Keratinocyte (primary cell): ENCODE data around the gene SLPI. TPM values are rescaled to one million over a fixed set of nuclear protein-coding genes. Genes with fewer than 3 reads are reported as not detected.

Experiments used
- DNase-seq: peaks from one replicate; pipeline ENCODE4 v3.0.0-alpha.2; 2011; ENCODE audit warnings: low read depth, missing footprints, low spot score
- FAIRE-seq: peaks from 2 replicates; lab custom pipeline; 2011; peaks lifted over from hg19 to GRCh38; lab: Jason Lieb, UNC
- H2AFZ ChIP-seq: 2 replicates; pipeline ENCODE4 v1.6.0; 2012; ENCODE audit warnings: low read length, control low read depth, inconsistent platforms; ENCODE audit not compliant: control insufficient read depth
- H3K27ac ChIP-seq: 2 replicates; pipeline ENCODE4 v1.5.1; 2011; ENCODE audit warnings: low read length; ENCODE audit not compliant: control insufficient read depth, insufficient read depth
- H3K27me3 ChIP-seq: 3 replicates; pipeline ENCODE4 v1.6.0; 2011; ENCODE audit warnings: low read length; ENCODE audit not compliant: control insufficient read depth, insufficient read depth; ENCODE audit errors: extremely low read depth
- H3K36me3 ChIP-seq, 2 experiments: 2 replicates in 1 of 2; 3 replicates in 1 of 2; pipeline ENCODE4 v1.5.1; 2011; ENCODE audit warnings: low read length in 2 of 2, mild to moderate bottlenecking in 1 of 2; ENCODE audit not compliant: control insufficient read depth in 2 of 2, insufficient read depth in 2 of 2; ENCODE audit errors: extremely low read depth in 1 of 2
- H3K4me1 ChIP-seq: 3 replicates; pipeline ENCODE4 v1.5.1; 2011; ENCODE audit warnings: low read length; ENCODE audit not compliant: control insufficient read depth, insufficient read depth; ENCODE audit errors: extremely low read depth
- H3K4me2 ChIP-seq: 3 replicates; pipeline ENCODE4 v1.6.0; 2011; ENCODE audit warnings: low read depth, low read length; ENCODE audit not compliant: control insufficient read depth, insufficient read depth; ENCODE audit errors: extremely low read depth
- H3K4me3 ChIP-seq, 3 experiments: fragments of 200-600 bp in 1 of 3; sonication (generic) in 1 of 3; 2 replicates in 2 of 3; 3 replicates in 1 of 3; pipeline ENCODE4 v1.5.1; 2011 to 2016; ENCODE audit warnings: low read length in 3 of 3, mild to moderate bottlenecking in 3 of 3, control low read depth in 2 of 3, inconsistent platforms in 1 of 3, low read depth in 1 of 3, mixed read lengths in 1 of 3, mixed run types in 1 of 3, moderate library complexity in 1 of 3; ENCODE audit not compliant: control insufficient read depth in 2 of 3, insufficient read depth in 2 of 3; ENCODE audit errors: extremely low read depth in 1 of 3
- H3K79me2 ChIP-seq: 2 replicates; pipeline ENCODE4 v1.6.0; 2012; ENCODE audit warnings: low read length; ENCODE audit not compliant: control insufficient read depth, insufficient read depth
- H3K9ac ChIP-seq: 3 replicates; pipeline ENCODE4 v1.6.0; 2011; ENCODE audit warnings: low read length; ENCODE audit not compliant: control insufficient read depth, insufficient read depth; ENCODE audit errors: extremely low read depth
- H3K9me1 ChIP-seq: 3 replicates; pipeline ENCODE4 v1.6.0; 2011; ENCODE audit warnings: low read length; ENCODE audit not compliant: control insufficient read depth, insufficient read depth; ENCODE audit errors: extremely low read depth
- H3K9me3 ChIP-seq: 2 replicates; pipeline ENCODE4 v1.5.1; 2012; ENCODE audit warnings: low read depth, low read length; ENCODE audit not compliant: control insufficient read depth
- H4K20me1 ChIP-seq: 3 replicates; pipeline ENCODE4 v1.6.0; 2011; ENCODE audit warnings: low read length; ENCODE audit not compliant: control insufficient read depth, insufficient read depth; ENCODE audit errors: extremely low read depth
- EZH2 ChIP-seq: IDR thresholded peaks from one replicate; pipeline ENCODE4 v1.6.1; 2012; ENCODE audit warnings: inconsistent platforms, mild to moderate bottlenecking, low read length, moderate library complexity
- dilution Hi-C: fragments of 300-500 bp; cut with MboI; formaldehyde crosslinking; loops from one replicate; pipeline ENCODE4 v1.7.0; 2020; ENCODE audit warnings: low sequenced_read_pairs; ENCODE audit not compliant: extremely low pct_ligation_motif_present
- polyA plus RNA-seq, 5 experiments: library from polyadenylated mRNA; depleted of rRNA in 3 of 5; stranded (reverse) in 3 of 5; stranded (forward) in 1 of 5; unstranded in 1 of 5; fragments of >200 nt; gene quantifications; 1 replicate in 1 of 5; 2 replicates in 3 of 5; 3 replicates in 1 of 5; pipeline versions ENCODE4 v1.2.1 to v1.2.3, GENCODE V29; 2011 to 2012; ENCODE audit warnings: missing spikeins in 2 of 5, low read depth in 1 of 5, low replicate concordance in 1 of 5
- TF ChIP-seq, protein P1 (sequence below), 3 experiments: IDR thresholded peaks in 1 of 3; conservative IDR thresholded peaks in 1 of 3; optimal IDR thresholded peaks in 1 of 3; 2 replicates in 2 of 3; 3 replicates in 1 of 3; pipeline versions ENCODE3 to v1.5.1; 2011; ENCODE audit warnings: low read length in 3 of 3, mild to moderate bottlenecking in 3 of 3, moderate library complexity in 2 of 3, control low read depth in 1 of 3, inconsistent platforms in 1 of 3; ENCODE audit not compliant: insufficient read depth in 2 of 3; ENCODE audit errors: extremely low read depth in 1 of 3

SLPI gene
- polyA plus RNA-seq, 1 donor (not counting 4 experiments of a cell fraction or from before 2014, with no cell fraction given), result 262 TPM

DNA sequence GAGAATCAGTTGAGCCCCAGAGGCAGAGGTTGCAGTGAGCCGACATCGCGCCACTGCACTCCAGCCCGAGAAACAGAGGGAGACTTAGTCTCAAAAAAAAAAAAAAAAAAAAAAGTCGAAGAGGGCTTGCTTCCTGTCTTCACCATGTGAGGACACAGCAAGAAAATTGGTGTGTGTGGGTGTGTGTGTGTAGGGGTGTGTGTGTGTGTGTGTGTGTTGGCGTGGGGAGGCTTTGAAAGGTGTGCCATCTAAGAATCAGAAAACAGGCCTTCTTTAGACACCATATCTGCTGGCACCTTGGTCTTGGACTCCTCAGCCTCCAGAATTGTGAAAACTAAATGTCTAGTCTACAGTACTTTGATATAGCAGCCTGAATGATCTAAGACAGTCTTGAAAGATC, 45.4 kb upstream of the SLPI start:
- FAIRE-seq (no peak), DNase-seq (no peak)
- H3K9ac ChIP-seq, result no peak overlapping the region
- no peaks in the 10 kb centered on the region for H3K9me1 ChIP-seq
- no peaks in the 10 kb centered on the region for H3K36me3 ChIP-seq
- H2AFZ ChIP-seq, result no peak overlapping the region
- H3K27me3 ChIP-seq, result no peaks in the 10 kb centered on the region
- no peak overlapping the region for H3K4me2 ChIP-seq
- no peak for TF ChIP-seq EZH2
- TF ChIP-seq, protein P1, sequence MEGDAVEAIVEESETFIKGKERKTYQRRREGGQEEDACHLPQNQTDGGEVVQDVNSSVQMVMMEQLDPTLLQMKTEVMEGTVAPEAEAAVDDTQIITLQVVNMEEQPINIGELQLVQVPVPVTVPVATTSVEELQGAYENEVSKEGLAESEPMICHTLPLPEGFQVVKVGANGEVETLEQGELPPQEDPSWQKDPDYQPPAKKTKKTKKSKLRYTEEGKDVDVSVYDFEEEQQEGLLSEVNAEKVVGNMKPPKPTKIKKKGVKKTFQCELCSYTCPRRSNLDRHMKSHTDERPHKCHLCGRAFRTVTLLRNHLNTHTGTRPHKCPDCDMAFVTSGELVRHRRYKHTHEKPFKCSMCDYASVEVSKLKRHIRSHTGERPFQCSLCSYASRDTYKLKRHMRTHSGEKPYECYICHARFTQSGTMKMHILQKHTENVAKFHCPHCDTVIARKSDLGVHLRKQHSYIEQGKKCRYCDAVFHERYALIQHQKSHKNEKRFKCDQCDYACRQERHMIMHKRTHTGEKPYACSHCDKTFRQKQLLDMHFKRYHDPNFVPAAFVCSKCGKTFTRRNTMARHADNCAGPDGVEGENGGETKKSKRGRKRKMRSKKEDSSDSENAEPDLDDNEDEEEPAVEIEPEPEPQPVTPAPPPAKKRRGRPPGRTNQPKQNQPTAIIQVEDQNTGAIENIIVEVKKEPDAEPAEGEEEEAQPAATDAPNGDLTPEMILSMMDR (optimal IDR thresholded peaks at IDR 0.05 in 1 of 3, IDR thresholded peaks at IDR 0.05 in 1 of 3, conservative IDR thresholded peaks at IDR 0.05 in 1 of 3; ENCODE audit: extremely low read depth in 1 of 3, insufficient read depth in 2 of 3, low read length in 3 of 3), result no peak
- H3K4me1 ChIP-seq, result no peaks in the 10 kb centered on the region
- no peaks in the 10 kb centered on the region for H3K79me2 ChIP-seq
- no peak overlapping the region for H3K4me3 ChIP-seq
- H4K20me1 ChIP-seq, result no peaks in the 10 kb centered on the region
- H3K27ac ChIP-seq, result no peak overlapping the region
- H3K9me3 ChIP-seq, result no peaks in the 10 kb centered on the region
- dilution Hi-C loops, result no loop called here

DNA sequence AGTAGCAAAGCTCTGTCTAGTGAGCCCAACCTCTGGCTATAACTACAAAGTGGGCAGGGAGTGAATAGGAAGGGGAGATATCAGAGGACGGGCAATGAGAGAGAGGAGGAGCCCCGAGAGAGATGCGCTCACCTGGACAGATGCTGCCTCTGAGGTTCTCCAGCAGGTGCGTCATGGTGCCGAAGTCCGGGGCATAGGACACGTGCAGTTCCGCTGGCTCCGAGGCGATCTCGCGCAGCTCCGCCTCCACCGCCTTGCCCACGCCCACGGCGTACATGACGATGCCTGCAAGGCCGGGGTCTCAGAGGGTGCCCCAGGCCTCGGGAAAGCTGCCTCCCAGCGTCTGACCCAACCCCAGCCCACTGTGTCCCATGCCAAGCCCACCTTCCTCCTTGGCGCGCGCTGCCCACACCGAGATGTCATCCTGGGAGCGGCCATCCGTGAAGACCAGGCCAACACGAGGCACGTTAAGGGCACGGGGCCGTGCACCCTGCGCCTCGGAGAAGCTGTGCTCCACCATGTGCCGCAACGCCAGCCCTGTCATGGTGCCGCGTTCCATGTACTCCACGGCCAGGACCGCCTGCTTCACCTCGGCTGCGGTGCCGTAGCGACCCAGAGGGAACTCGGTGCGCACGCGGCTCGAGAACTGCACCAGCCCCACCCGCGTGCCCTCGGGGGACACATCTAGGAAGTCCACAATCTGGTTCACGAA, 43.6 kb upstream of the SLPI start:
- Histone ChIP-seq H4K20me1 (no peaks in the 10 kb centered on the region), H3K79me2 (no peaks in the 10 kb centered on the region), H3K27me3 (peaks cover 2% of the 10 kb centered on the region), H3K4me1 (peaks cover 3% of the 10 kb centered on the region), H3K9me3 (no peaks in the 10 kb centered on the region), H3K27ac (no peak overlapping the region), H3K4me3 (no peak overlapping the region), H3K36me3 (no peaks in the 10 kb centered on the region), H3K4me2 (no peak overlapping the region), H3K9ac (no peak overlapping the region), H3K9me1 (no peaks in the 10 kb centered on the region), H2AFZ (no peak overlapping the region)
- no peak for TF ChIP-seq EZH2
- TF ChIP-seq, protein P1 (optimal IDR thresholded peaks at IDR 0.05 in 1 of 3, IDR thresholded peaks at IDR 0.05 in 1 of 3, conservative IDR thresholded peaks at IDR 0.05 in 1 of 3; ENCODE audit: extremely low read depth in 1 of 3, insufficient read depth in 2 of 3, low read length in 3 of 3), result no peak
- DNase-seq, result no peak
- no peak for FAIRE-seq
- dilution Hi-C loops, result no loop called here
